Measurements from ENCODE around the gene CDK19. TPM values are rescaled to one million over a fixed set of nuclear protein-coding genes. Genes with fewer than 3 reads are reported as not detected.
"Not testable (repeated sequence)": the region's sequence is repeated elsewhere in the genome, so short reads cannot be mapped to it uniquely, and the experiment has no call there.

The CDK19 gene
- polyA plus RNA-seq, 4 donors: 35.8 to 47.9 (median 42.7) TPM

DNA sequence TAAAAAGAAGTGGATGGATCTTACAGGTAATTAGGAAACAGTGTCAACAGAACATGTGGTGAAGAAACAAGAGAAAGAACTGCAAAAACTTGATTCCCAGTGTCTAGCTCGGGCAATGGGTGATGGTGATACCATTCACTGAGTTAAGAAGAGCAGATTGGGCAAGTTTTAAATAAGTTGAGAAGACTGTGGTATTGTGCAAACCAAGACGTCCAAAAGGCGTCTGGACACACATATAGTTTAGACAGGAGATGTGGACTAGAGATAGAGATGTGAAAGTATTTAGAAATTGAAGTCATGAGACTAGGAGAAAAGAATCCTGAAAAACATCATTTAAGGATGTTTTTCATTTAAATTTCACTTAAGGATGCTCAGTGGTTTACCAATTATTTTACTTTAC, 53.9 kb downstream of the CDK19 start:
- DNase-seq (ENCODE audit: low read depth in 4 of 4, low spot score in 3 of 4): no peak

DNA sequence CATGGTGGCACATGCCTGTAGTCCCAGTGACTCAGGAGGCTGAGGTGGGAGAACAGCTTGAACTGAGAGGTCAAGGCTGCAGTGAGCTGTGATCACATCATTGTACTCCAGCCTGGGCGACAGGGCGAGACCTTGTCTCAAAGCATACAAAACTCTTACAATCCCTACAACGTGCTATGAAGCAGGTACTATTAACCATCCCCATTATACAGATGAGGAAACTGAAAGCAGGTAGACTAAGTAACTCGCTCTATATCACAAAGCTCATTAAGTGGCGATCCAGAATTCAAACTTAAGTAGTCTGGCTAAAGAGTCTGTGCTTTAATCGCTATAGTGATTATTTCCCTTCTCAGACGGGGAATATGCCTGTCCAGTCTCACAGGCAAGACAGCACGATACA, 54.7 kb downstream of the CDK19 start:
- DNase-seq (ENCODE audit: low read depth in 4 of 4, low spot score in 3 of 4): no peak

DNA sequence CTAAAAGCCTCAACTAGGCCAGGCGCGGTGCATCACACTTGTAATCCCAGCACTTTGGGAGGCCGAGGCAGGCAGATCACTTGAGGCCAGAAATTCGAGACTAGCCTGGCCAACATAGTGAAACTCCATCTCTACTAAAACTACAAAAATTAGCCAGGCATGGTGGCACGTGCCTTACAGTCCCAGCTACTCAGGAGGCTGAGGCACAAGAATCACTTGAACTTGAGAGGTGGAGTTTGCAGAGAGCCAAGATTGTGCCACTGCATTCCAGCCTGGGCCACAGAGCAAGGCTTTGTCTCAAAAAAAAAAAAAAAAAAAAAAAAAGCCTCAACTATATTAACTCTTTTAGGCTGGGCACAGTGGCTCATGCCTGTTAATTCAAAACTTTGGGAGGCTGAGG, 55.2 kb downstream of the CDK19 start:
- DNase-seq (ENCODE audit: low read depth in 4 of 4, low spot score in 3 of 4): not testable (repeated sequence)

DNA sequence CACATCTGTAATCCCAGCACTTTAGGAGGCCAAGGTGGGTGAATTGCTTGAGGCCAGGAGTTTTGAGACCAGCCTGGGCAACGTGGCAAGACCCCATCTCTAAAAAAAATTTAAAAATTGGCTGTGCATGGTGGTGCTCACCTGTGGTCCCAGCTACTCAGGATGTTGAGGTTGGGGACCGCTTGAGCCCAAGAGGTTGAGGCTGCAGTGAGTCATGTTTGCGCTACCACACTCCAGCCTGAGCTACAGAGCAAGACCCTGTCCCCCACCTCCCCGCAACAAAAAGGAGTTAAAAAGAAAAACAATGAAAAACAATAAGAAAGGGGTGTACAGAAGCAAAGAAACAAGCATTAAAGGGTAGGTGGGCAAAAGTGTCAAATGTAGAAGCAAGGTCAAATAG, 57.3 kb downstream of the CDK19 start:
- no peak for DNase-seq (ENCODE audit: low read depth in 4 of 4, low spot score in 3 of 4)

DNA sequence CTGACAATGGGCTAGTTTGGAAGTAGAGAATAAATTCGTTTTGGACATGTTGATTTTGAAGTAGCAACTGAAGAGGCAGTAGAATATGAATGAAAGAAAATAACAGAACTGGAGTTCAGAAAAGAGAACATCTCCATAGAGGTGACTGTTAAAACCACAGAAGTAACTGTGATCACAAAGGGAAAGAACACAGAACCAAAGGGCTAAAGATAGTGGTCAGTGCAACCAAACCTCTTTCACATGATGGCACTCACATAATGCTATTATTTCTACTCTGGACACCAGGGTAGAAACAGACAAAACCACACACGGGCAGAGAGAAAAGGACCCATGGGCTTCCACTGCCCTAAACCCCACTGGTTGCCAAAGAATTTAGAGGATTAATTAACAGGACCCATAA, 58.5 kb downstream of the CDK19 start:
- DNase-seq (ENCODE audit: low read depth in 4 of 4, low spot score in 3 of 4): no peak

DNA sequence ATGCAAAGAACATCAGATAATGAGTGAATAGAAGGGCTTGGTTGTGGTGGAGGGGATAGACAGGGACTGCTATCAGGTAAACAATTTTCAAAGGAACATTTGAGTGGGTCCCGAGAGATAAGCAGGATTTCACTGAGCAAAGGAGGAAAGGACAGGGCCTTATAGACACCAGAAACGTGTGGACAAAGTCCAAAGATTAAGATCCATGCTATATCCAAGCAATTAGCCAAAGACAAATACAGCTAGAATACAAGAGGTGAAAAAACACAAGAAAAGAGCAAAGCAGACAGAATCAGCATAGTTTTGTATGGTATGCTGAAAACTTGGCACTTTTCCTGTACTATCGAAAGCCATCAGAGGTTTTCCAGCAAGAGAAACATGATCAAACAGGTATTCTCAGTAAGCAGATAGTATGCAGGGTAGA, 59.8 kb downstream of the CDK19 start:
- DNase-seq (ENCODE audit: low read depth in 4 of 4, low spot score in 3 of 4): no peak

DNA sequence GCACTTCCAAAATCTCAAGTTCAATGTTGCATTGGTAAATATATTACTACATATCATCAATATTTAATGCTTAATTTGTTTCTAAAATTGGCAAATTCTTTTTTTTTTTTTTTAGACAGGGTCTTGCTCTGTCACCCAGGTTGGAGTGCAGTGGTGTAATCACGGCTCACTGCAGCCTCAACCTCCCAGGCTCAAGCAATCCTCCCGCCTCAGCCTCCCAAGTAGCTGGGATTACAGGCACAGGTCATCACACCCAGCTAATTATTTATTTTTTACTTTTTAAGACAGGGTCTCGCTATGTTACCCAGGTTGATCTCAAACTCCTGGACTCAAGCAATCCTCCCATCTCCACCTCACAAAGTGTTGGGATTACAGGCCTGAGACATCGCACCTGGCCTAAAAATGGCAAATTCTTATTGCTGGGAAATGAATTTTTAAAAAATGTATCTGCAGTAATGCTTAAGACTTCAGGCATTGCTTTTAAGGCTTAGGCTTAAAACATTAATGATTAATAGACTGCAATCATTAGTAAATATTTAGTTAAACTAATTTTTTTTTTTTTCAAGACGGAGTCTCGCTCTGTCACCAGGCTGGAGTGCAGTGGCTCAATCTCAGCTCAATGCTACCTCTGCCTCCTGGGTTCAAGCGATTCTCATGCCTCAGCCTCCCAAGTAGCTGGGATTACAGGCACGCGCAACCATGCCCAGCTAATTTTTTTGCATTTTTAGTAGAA, 61.2 kb downstream of the CDK19 start:
- not testable (repeated sequence) for DNase-seq (ENCODE audit: low read depth in 4 of 4, low spot score in 3 of 4)

DNA sequence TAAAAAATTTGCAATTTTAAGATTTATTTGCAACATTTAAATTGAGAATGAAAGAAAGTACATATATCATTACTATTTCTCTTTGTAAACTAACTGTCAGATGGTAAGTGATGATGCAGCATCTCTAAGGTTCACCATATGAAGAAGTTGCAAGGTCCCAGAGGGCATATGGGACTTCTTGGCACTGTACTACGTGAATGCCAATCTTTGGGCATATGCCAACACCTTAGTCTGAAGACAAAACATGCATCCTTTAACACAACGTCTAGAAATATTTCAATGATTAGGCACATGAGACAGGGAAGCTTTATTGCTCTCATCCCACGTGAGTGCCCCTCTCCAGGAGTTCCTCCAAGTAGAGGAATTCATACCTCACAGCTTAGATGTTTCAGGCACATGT, 66.8 kb downstream of the CDK19 start:
- no peak for DNase-seq (ENCODE audit: low read depth in 4 of 4, low spot score in 3 of 4)

DNA sequence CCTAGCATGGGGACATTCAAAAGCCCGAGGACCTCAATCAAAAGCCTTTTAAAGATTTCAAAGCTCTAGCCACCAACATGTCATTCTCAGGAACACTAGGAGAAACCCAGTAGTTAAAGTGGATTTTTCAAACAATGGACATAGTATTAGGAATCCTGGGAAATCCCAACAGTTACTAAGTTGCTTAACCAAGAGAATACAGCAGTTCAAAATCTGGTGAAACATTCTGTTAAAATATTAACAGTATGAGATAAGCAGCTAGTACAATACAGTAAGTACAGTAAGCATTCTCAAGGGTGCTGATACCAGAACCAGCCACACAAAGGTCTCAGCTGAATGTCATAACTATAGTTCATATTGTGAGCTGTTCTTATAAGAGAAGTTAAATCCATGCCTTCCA, 68.6 kb downstream of the CDK19 start:
- DNase-seq (ENCODE audit: low read depth in 4 of 4, low spot score in 3 of 4): no peak

DNA sequence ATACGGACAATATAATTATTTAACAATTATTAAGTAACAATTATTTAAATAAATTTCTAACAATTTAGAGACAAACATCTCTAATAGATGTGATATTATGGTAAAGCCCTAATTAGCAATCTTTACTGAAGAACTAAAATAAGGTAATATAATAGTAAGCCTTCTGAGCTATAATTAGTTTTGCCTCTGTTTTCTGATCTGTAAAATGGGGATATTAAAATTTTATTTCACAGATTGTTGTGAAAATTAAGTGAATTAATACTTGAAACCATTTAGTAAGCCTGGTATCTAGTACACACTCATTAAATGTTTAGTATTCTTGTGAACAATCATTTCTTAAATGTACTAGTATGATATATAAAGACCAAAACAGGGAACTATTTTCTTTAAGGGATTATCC, 70.3 kb downstream of the CDK19 start:
- DNase-seq (ENCODE audit: low read depth in 4 of 4, low spot score in 3 of 4): no peak

DNA sequence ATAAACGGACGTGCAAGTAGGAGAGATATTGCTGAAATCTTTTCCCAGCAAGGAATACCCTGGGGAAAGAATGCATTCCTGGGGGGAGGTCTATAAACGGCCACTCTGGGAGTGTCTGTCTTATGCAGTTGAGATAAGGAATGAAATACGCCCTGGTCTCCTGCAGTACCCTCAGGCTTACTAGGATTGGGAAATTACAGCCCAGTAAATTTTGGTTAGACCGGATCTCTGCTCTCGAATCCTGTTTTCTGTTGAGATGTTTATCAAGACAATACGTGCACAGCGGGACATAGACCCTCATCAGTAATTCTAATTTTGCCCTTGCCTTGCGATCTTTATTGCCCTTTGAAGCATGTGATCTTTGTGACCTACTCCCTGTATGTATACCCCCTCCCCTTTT, 72.7 kb downstream of the CDK19 start:
- not testable (repeated sequence) for DNase-seq (ENCODE audit: low read depth in 4 of 4, low spot score in 3 of 4)

DNA sequence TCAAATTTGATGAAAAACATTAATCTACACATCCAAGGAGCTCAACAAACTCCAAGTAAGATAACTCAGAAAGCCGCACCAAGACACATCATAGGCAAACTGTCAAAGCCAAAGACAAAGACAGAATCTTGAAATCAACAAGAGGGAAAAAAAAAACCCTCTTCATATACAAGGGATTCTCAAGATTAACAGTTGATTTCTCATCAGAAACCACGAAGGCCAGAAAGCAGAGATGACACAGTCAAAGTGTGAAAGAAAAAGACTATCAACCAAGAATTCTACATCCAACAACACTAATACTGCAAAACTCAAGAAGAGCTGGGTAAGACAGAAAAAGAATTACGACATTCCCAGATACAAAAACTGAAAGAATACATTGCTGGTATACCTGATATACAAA, 73.8 kb downstream of the CDK19 start:
- no peak for DNase-seq (ENCODE audit: low read depth in 4 of 4, low spot score in 3 of 4)

DNA sequence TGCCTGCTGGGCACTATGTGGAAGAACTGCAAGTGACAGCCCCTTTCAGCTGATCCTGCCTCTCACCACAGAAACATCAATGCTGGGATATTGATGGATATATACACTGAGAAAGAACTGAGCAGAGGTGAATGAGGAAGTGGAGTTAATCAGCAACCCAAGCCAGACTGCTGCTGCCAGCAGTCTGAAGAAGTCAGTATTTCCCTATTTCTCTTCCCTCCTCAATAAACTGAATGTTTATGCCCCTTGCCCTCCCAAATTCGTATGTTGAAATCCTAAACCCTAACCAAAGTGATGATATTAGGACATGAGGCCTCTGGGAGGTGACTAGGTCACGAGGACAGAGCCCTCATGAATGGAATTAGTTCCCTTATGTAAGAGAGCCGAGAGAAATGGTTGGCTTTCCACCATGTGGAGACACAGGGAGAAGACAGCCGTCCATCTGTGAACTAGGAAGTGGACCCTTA, 76.3 kb downstream of the CDK19 start:
- peak in 1 of 4 donors; percentile 1 for DNase-seq (ENCODE audit: low read depth in 4 of 4, low spot score in 3 of 4)

DNA sequence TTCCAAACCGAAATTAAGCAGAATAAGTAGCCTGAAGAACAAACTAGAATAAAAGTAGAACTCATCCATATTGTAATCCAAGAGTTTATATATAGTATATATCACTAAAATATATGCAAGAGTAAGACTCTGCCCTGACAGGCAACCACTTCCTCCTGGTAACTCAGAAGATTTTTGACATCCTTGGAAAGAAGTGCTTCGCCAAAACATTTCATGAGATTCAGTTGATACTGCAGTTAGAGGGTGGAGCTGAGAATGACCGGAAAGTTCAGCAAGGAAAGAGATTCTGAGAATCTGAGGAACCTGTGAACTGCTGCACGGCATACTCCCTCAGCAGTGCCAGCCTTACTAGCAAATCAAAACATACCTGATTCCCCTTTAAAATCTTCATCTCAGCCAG, 79.6 kb downstream of the CDK19 start:
- no peak for DNase-seq (ENCODE audit: low read depth in 4 of 4, low spot score in 3 of 4)

DNA sequence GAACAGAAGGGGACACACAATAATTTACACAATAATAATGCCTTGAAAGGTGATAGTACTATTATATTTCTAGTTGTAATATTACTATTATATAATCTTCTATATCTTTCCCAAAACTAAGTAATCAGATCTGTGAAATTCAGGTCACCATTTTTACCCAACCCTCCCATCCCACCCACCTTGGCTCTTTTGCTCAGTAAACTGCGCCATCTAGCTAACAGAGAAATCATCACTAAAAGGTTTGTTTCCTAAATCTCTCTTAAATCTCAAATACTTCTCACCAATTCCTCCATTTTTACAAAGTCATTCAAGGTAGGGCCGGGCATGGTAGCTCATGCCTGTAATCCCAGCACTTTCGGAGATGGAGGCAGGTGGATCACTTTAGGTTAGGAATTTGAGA, 83.4 kb downstream of the CDK19 start:
- no peak for DNase-seq (ENCODE audit: low read depth in 4 of 4, low spot score in 3 of 4)

DNA sequence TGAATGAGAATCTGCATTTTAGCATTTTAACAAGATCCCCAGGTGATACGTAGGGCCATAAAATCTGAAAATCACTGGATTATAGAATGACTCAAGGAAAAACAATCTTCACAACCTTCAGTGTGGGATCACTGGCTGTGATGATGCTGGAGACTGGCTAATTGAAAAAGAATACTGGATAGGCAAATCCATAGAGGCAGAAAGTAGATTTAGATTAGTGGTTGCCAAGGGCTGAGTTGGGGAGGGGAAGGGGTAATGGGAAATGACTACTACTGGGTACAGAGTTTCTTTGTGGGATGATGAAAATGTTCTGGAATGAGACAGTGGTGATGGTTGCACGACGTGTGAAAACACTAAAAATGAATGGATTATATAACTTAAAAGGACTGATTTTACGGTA, 84.1 kb downstream of the CDK19 start:
- no peak for DNase-seq (ENCODE audit: low read depth in 4 of 4, low spot score in 3 of 4)

DNA sequence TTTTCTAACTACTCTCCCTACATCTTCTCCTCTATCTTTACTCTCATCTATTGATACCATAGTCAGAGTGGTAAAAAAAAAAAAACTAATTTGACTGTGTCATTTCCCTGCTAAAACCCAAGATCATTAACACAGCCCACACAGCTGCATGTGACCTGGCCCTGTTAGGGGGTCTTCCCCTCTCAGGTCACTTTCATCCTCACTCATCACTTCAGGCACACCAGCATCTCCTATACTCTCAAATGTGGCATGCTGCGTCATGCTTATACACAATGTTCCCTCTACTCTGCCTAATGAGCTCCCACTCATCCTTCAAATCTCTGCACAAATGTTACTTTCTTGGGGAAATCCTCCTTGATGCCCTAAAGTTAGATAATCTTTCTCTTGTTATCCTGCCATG, 86.8 kb downstream of the CDK19 start:
- no peak for DNase-seq (ENCODE audit: low read depth in 4 of 4, low spot score in 3 of 4)

DNA sequence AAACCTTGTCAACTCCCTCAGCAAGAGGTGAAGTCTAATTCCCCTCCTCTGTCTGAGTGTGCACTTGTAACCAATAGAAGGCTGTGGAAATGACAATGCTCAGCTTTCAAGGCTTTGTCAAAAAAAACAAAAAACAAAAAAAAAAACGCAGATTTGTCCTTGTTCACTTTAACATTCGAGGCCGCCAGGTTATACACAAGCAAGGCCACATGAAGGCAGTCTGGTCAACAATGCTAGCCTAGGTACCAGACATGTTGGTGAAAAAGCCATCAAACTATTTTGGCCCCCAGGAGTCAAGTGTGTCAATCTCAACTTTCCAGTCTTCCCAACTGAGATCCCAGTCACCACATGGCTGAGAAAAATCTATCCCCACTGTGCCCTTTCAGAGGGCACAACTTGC, 92.3 kb downstream of the CDK19 start:
- DNase-seq (ENCODE audit: low read depth in 4 of 4, low spot score in 3 of 4): no peak

DNA sequence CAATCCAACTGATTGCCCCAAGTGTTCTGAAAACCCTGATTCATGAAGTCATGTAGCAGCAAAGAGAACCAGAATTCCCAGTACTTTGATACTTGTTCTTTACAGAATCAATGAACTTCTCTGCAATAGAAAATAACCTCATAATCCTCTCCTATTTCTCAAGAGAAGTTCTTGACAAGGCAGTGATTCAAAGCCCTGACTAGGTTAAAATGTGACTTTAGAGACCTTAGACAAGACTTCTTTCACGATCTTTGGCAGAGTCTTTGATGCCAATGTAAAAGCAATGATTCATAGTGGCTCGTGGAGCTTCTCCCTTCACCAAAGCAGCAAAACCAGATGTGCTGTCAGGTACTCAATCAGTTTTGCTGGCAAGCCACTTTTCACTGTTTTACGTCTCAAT, 95.2 kb downstream of the CDK19 start:
- no peak for DNase-seq (ENCODE audit: low read depth in 4 of 4, low spot score in 3 of 4)

DNA sequence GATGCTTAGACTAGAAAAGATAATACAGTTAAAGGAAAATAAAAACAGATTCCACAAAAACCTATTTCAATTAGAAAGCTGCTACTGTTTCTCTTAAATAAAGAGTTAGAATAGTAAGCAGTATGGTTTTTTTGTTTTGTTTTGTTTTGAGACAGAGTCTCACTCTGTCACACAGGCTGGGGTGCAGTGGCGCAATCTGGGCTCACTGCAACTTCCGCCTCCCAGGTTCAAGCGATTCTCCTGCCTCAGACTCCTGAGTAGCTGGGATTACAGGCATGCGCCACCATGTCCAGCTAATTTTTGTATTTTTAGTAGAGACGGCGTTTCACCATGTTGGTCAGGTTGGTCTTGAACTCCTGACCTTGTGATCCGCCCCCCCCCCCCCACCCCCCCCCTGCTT, 95.7 kb downstream of the CDK19 start:
- not testable (repeated sequence) for DNase-seq (ENCODE audit: low read depth in 4 of 4, low spot score in 3 of 4)

DNA sequence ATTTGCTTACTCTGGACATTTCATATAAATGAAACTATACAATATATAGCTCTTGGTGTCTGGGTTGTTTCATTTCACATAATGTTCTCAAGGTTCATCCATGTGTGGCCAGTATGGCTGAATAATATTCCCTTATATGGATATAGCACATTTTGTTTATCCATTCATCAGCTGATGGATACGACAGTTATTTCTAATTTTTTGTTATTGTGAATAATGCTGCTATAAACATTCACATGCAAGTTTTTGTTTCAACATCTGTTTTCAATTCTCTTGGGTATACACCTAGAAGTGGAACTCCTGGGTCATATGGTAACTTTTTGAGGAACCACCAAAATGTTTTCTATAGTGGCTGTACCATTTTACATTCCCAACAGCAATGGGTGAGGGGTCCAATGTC, 101.1 kb downstream of the CDK19 start:
- no peak for DNase-seq (ENCODE audit: low read depth in 4 of 4, low spot score in 3 of 4)

DNA sequence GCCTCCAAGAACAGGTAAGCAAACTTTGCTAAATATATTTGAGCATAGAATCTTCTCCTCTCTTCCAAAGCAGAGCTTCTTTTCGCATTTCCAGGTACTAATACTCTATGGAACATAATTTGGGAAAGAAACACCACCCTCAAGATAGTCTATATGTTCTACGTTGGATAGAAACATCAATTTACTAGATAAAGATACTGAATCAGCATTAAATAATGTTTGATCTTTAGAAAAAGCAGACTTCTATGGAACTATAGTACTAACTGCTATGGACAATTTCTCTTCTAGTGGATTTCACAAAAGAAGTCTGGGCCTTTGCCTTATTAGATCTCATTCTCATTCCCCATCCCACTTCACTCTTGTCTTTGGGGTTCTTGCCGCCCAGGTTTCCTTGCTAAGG, 103.0 kb downstream of the CDK19 start:
- no peak for DNase-seq (ENCODE audit: low read depth in 4 of 4, low spot score in 3 of 4)

DNA sequence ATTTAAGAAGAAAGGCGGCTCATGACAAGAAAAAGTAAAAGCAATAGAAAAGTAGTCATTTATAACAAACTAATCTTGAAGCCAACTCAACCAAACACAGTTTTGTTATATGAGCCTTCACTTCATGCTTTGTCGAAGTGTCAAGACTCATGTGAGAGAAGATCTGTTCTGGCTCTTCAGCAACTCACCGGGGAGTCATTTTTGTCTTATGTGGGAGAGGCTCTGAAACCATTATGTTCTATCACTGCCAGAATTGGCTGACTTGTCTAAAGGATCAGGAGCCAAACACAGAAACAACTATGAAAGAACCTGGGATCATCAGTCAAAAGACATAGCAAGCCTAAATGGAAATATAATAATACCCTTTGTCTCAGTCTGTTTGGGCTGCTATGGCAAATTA, 105.2 kb downstream of the CDK19 start:
- no peak for DNase-seq (ENCODE audit: low read depth in 4 of 4, low spot score in 3 of 4)

Measured in right renal pelvis (tissue), 4 donors.